CD14-positive monocyte (primary cell): ENCODE data around the gene TRIM56. TPM values are rescaled to one million over a fixed set of nuclear protein-coding genes. Genes with fewer than 3 reads are reported as not detected.

Experiments
- DNase-seq, 3 donors: peaks; one replicate each; pipeline ENCODE4 v3.0.0-alpha.2; 2011 to 2022
- H2AFZ ChIP-seq: 2 replicates; pipeline ENCODE4 v1.6.0; 2012; ENCODE audit warnings: mild to moderate bottlenecking, low read depth, low read length, inconsistent platforms; ENCODE audit not compliant: insufficient read depth, poor library complexity, severe bottlenecking
- H3K27ac ChIP-seq, 2 donors: 1 replicate in 1 of 2; 2 replicates in 1 of 2; pipeline ENCODE4 v1.5.1; 2012 to 2013; ENCODE audit warnings: low read length in 2 of 2, control low read depth in 1 of 2, inconsistent platforms in 1 of 2, low read depth in 1 of 2, mild to moderate bottlenecking in 1 of 2
- H3K27me3 ChIP-seq, 2 donors: one replicate each; pipeline versions ENCODE4 v1.6.0 to v1.6.1; 2011 to 2013; ENCODE audit warnings: low read length in 2 of 2; ENCODE audit not compliant: control insufficient read depth in 2 of 2, insufficient read depth in 2 of 2
- H3K36me3 ChIP-seq, 2 donors: replicated peaks in 1 of 2; 1 replicate in 1 of 2; 2 replicates in 1 of 2; pipeline versions ENCODE4 v1.5.1 to v1.6.1; 2012 to 2013; ENCODE audit warnings: low read length in 2 of 2, control low read depth in 1 of 2, inconsistent platforms in 1 of 2, mild to moderate bottlenecking in 1 of 2; ENCODE audit not compliant: insufficient read depth in 2 of 2, control insufficient read depth in 1 of 2
- H3K4me1 ChIP-seq, 2 donors: 1 replicate in 1 of 2; 2 replicates in 1 of 2; pipeline versions ENCODE4 v1.5.1 to v1.6.1; 2012 to 2013; ENCODE audit warnings: low read length in 2 of 2, control low read depth in 1 of 2, inconsistent platforms in 1 of 2, mild to moderate bottlenecking in 1 of 2, moderate library complexity in 1 of 2; ENCODE audit not compliant: insufficient read depth in 2 of 2, control insufficient read depth in 1 of 2
- H3K4me2 ChIP-seq: replicated peaks from 2 replicates; pipeline ENCODE3; 2012; ENCODE audit warnings: low read length, moderate library complexity, mild to moderate bottlenecking; ENCODE audit not compliant: poor library complexity, severe bottlenecking; ENCODE audit errors: extremely low read depth
- H3K4me3 ChIP-seq, 3 experiments: fragments of 200-600 bp in 1 of 3; sonication (generic) in 1 of 3; replicated peaks in 1 of 3; 1 replicate in 2 of 3; 2 replicates in 1 of 3; pipeline ENCODE4 v1.5.1; 2011 to 2013; ENCODE audit warnings: low read length in 3 of 3, mild to moderate bottlenecking in 3 of 3, control low read depth in 2 of 3, low read depth in 2 of 3, inconsistent platforms in 1 of 3, moderate library complexity in 1 of 3
- H3K79me2 ChIP-seq: 2 replicates; pipeline ENCODE4 v1.6.0; 2012; ENCODE audit warnings: mild to moderate bottlenecking, control low read depth, inconsistent platforms, low read length, moderate library complexity; ENCODE audit not compliant: insufficient read depth
- H3K9ac ChIP-seq: 2 replicates; pipeline ENCODE4 v1.6.0; 2017; ENCODE audit warnings: low read length, mild to moderate bottlenecking; ENCODE audit not compliant: insufficient read depth, poor library complexity, severe bottlenecking
- H3K9me3 ChIP-seq, 2 donors: replicated peaks in 1 of 2; 1 replicate in 1 of 2; 2 replicates in 1 of 2; pipeline versions ENCODE4 v1.5.1 to v1.6.1; 2012 to 2013; ENCODE audit warnings: low read length in 2 of 2, control low read depth in 1 of 2; ENCODE audit not compliant: control insufficient read depth in 1 of 2, insufficient read depth in 1 of 2
- H4K20me1 ChIP-seq: 2 replicates; pipeline ENCODE4 v1.6.0; 2012; ENCODE audit warnings: mild to moderate bottlenecking, low read length, control low read depth, moderate library complexity; ENCODE audit not compliant: insufficient read depth
- H3K27ac Mint-ChIP-seq, 7 donors: one replicate each; pipeline ENCODE4 v1.8.0; 2020; ENCODE audit warnings: mild to moderate bottlenecking in 7 of 7, mixed read lengths in 7 of 7, moderate library complexity in 6 of 7, inconsistent platforms in 2 of 7
- H3K27me3 Mint-ChIP-seq, 3 donors: one replicate each; pipeline ENCODE4 v1.8.0; 2021 to 2022; ENCODE audit warnings: low read depth in 3 of 3, mild to moderate bottlenecking in 3 of 3, mixed read lengths in 3 of 3, moderate library complexity in 3 of 3, inconsistent platforms in 1 of 3
- H3K36me3 Mint-ChIP-seq, 2 donors: one replicate each; pipeline ENCODE4 v1.8.0; 2020; ENCODE audit warnings: mixed read lengths in 2 of 2, inconsistent platforms in 1 of 2, mild to moderate bottlenecking in 1 of 2
- H3K4me1 Mint-ChIP-seq: one replicate; pipeline ENCODE4 v1.8.0; 2020; ENCODE audit warnings: mild to moderate bottlenecking, mixed read lengths
- H3K4me3 Mint-ChIP-seq, 2 donors: one replicate each; pipeline ENCODE4 v1.8.0; 2020; ENCODE audit warnings: mild to moderate bottlenecking in 2 of 2, mixed read lengths in 2 of 2, moderate library complexity in 1 of 2
- H3K9me3 Mint-ChIP-seq, 7 donors: one replicate each; pipeline ENCODE4 v1.8.0; 2020 to 2022; ENCODE audit warnings: mixed read lengths in 7 of 7, mild to moderate bottlenecking in 6 of 7, moderate library complexity in 6 of 7, inconsistent platforms in 2 of 7
- CTCF ChIP-seq: fragments of 200-600 bp; IDR thresholded peaks from one replicate; pipeline ENCODE4 v1.8.0; 2022; ENCODE audit warnings: antibody characterized with exemption, mild to moderate bottlenecking
- WGBS: methylation state at CpG from one replicate; pipeline ENCODE4 v1.1.5; 2013; ENCODE audit warnings: missing lambda C conversion rate; ENCODE audit not compliant: insufficient coverage; 5-methylcytosine and 5-hydroxymethylcytosine counted together
- intact Hi-C, 2 donors: fragments of 100-400 bp; cut with micrococcal nuclease; formaldehyde crosslinking; loops; one replicate each; pipeline versions ENCODE4 v1.15.0 to v1.15.1; 2023
- polyA plus RNA-seq, 3 donors: library from polyadenylated mRNA; depleted of rRNA in 1 of 3; unstranded in 2 of 3; stranded (reverse) in 1 of 3; fragments of 300-500 nt in 2 of 3; fragments of >200 nt in 1 of 3; fragmentation: Illumina TruSeq in 2 of 3; gene quantifications; 1 replicate in 2 of 3; 2 replicates in 1 of 3; pipeline ENCODE4 v1.2.3, GENCODE V29; 2012 to 2021

The TRIM56 gene
- polyA plus RNA-seq, 3 donors = 0.66 to 9.4 (median 1.2) TPM

- H3K27me3 Mint-ChIP-seq = peaks cover 32 to 75% (median 53%) of the 10 kb centered on the region in 3 donors
- WGBS = 21% methylated on average over 7 of the region's 15 CpGs
- Histone ChIP-seq H3K9me3 (no peaks in the 10 kb centered on the region), H3K4me3 (no peak overlapping the region), H3K4me1 (peaks cover 35 to 42% of the 10 kb centered on the region in 2 donors), H4K20me1 (no peaks in the 10 kb centered on the region), H2AFZ (peak overlapping the region; percentile 19), H3K4me2 (peak overlapping the region; percentile 19), H3K36me3 (no peaks in the 10 kb centered on the region), H3K27me3 (peaks cover 4 to 26% of the 10 kb centered on the region in 2 donors), H3K79me2 (no peaks in the 10 kb centered on the region), H3K27ac (no peak overlapping the region), H3K9ac (no peak overlapping the region)
- H3K27ac Mint-ChIP-seq = peak overlapping the region in 4 of 7 donors; percentile 0 to 62 (median 34)
- intact Hi-C loops = no loop called here
- H3K4me3 Mint-ChIP-seq = peak overlapping the region; percentile 24 to 84
- no peaks in the 10 kb centered on the region for H3K9me3 Mint-ChIP-seq
- peaks cover 0 to 2% of the 10 kb centered on the region in 2 donors for H3K36me3 Mint-ChIP-seq
- H3K4me1 Mint-ChIP-seq = peaks cover 37% of the 10 kb centered on the region
- TF ChIP-seq CTCF = no peak
- DNase-seq = peak in 1 of 3 donors; percentile 28
Observed at GRCh38 chr7:101125989-101126650, 40.8 kb downstream of the TRIM56 start.

GRCh38 chr7:101126651-101127459, 41.6 kb downstream of the TRIM56 start, which contains the start of gene SERPINE1:
TSS of gene SERPINE1 (plus strand) at chr7:101127104. CDS start at chr7:101128394, 1,290 bp downstream.
- DNase-seq = peak; percentile 58 to 79 (median 71)
- peaks cover 4 to 26% of the 10 kb centered on the region in 2 donors for H3K27me3 ChIP-seq
- Mint-ChIP-seq H3K9me3 (peaks cover 0 to under 1% (median 0%) of the 10 kb centered on the region in 7 donors), H3K27me3 (peaks cover 32 to 73% (median 54%) of the 10 kb centered on the region in 3 donors), H3K36me3 (peaks cover 0 to 2% of the 10 kb centered on the region in 2 donors), H3K4me1 (peaks cover 38% of the 10 kb centered on the region), H3K27ac (peak within 1 kb of the TSS in 4 of 7 donors; percentile 0 to 62 (median 34)), H3K4me3 (peak within 1 kb of the TSS; percentile 24 to 84)
- peak within 1 kb of the TSS; percentile 19 for H2AFZ ChIP-seq
- no peak within 1 kb of the TSS for H3K4me3 ChIP-seq
- no peaks in the 10 kb centered on the region for H4K20me1 ChIP-seq
- H3K79me2 ChIP-seq = no peaks in the 10 kb centered on the region
- no peaks in the 10 kb centered on the region for H3K36me3 ChIP-seq
- no peaks in the 10 kb centered on the region for H3K9me3 ChIP-seq
- H3K9ac ChIP-seq = no peak within 1 kb of the TSS
- TF ChIP-seq CTCF = peak; percentile 10
- WGBS = 9% methylated on average over 15 of the region's 22 CpGs
- peak within 1 kb of the TSS; percentile 19 for H3K4me2 ChIP-seq
- H3K27ac ChIP-seq = no peak within 1 kb of the TSS
- intact Hi-C loops = no loop called here
- H3K4me1 ChIP-seq = peaks cover 33 to 39% of the 10 kb centered on the region in 2 donors
